ENCODE data around the gene USP3. TPM values are rescaled to one million over a fixed set of nuclear protein-coding genes. Genes with fewer than 3 reads are reported as not detected.

The USP3 gene
- total RNA-seq, 1 donor from 2014 or later, result 74.5 TPM

DNA sequence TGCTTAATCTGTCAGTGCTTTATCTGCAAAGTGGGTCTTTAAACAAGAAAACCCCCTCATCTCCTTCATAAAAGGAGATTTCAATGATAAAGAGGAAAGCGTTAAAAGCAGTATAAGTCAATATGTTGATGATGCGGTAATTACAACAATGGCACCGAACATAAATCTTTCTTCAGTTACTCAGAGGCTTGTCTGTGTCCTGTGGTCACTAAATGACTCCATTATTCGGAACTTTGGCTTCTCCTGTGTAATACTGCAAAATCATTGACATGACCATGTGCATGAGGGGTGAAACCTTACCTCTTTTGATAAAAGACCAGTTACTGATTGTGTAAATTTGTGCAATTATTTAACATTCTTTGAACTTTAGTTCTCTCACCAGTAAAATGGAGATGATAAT is 4.8 kb upstream of the USP3 start:
- H3K4me1 ChIP-seq, result peaks cover 76% of the 10 kb centered on the region

DNA sequence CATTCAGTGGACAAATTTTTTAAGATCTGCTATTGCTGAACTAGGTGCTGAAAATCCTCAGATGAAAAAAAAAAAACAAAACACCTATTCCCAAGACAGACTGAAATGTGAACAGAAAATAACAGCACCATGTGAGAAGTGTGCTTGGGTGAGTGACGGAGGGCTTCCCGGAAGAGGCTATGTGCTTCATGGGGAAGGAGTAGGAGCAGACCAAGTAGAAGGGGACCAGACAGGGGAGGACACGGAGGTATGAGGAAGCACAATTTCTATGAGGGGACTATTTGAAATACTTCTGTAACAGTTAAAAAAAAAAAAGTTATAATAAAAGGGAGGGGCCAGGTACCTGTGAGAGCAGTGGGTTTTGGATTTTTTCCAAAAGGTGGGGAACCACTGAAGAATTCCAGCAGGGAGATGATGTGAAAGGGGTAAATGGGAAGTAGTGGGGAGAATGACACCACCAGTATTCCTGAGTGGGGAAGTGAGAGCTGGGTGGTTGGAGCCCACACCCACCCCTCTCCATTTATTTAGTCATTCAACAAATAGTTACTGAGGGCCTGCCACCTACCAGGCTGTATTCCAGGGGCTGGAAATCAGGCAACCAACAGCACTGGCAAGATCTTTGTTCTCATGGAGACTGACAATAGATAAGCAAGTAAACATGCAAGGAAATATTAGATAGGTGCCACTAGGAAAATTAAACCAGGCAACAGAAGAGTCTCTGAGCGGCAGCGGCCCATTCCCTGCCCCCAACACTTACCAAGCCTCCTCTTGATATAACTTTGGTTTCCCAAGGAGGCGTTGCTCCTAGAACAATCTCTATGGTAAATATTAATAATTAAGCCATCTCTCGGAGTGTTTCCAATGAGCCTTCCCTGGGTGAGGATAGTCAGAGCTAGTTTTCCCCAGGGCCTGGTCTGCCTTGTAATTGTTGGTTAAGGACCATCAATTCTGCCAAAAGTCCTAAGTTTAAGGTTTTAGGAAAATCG is 3.8 kb upstream of the USP3 start:
- Histone ChIP-seq H3K27me3 (ENCODE audit: low read depth) (no peaks in the 10 kb centered on the region), H3K4me3 (peak overlapping the region; percentile 42), H3K9me3 (no peaks in the 10 kb centered on the region), H3K27ac (peak overlapping the region; percentile 99), H3K4me1 (peaks cover 72% of the 10 kb centered on the region), H3K36me3 (no peaks in the 10 kb centered on the region)
- TF ChIP-seq, protein P1, sequence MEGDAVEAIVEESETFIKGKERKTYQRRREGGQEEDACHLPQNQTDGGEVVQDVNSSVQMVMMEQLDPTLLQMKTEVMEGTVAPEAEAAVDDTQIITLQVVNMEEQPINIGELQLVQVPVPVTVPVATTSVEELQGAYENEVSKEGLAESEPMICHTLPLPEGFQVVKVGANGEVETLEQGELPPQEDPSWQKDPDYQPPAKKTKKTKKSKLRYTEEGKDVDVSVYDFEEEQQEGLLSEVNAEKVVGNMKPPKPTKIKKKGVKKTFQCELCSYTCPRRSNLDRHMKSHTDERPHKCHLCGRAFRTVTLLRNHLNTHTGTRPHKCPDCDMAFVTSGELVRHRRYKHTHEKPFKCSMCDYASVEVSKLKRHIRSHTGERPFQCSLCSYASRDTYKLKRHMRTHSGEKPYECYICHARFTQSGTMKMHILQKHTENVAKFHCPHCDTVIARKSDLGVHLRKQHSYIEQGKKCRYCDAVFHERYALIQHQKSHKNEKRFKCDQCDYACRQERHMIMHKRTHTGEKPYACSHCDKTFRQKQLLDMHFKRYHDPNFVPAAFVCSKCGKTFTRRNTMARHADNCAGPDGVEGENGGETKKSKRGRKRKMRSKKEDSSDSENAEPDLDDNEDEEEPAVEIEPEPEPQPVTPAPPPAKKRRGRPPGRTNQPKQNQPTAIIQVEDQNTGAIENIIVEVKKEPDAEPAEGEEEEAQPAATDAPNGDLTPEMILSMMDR (IDR thresholded peaks at IDR 0.05), result no peak
- peak; percentile 53 for DNase-seq
- intact Hi-C loops (cut with DNase I), result no loop called here
- peak in 1 of 2 donors; percentile 1 for ATAC-seq

More for the DNA sequence above, 4.8 kb upstream of the USP3 start:
- TF ChIP-seq, protein P1 (IDR thresholded peaks at IDR 0.05), result no peak
- H3K4me3 ChIP-seq, result no peak overlapping the region
- intact Hi-C loops (cut with DNase I), result no loop called here
- no peak for ATAC-seq
- DNase-seq, result no peak
- no peaks in the 10 kb centered on the region for H3K36me3 ChIP-seq
- no peaks in the 10 kb centered on the region for H3K9me3 ChIP-seq
- no peaks in the 10 kb centered on the region for H3K27me3 ChIP-seq (ENCODE audit: low read depth)
- H3K27ac ChIP-seq, result peak overlapping the region; percentile 80

DNA sequence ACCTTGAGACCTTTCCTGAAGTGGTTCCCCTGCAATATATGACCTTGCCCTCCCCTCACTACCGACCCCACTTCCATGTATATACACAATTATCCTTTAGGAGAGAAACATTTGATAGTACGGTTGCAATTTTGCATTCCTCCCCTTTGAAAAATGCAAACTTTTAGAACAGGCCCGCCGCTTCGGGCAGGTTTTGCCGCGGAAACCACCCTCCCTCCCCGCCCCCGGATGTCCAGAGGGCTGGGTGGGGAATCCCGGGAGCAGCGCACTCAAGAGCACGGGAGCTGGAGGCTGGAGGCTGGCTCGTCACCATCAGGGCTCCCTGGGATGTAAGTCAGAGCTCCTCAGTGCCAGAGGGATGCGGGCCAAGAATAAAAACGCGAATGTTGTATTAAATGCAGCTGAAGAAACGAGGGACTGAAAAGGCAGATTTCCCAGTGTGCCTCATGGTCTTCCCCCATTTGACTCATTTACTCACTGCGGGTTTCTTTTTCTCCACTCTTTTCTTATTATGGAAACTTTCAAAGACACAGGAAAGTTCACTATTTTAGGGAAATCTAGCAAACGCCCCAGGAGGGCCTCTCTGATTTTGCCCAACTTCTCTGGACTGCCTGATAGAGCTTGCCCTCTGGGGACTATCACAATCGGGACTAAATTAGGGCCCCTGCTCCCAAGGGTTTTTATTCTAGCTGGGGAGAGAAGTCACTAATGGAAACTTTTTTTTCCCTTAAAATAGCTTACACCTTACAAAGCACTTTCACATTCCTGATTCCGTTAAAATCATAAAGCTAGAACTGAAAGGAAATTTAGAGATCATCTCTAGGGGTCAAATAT is 2.9 kb upstream of the USP3 start:
- H3K4me1 ChIP-seq, result peaks cover 72% of the 10 kb centered on the region
- H3K9me3 ChIP-seq, result no peaks in the 10 kb centered on the region
- ATAC-seq (peak in 1 of 2 donors; percentile 38), DNase-seq (peak; percentile 84)
- TF ChIP-seq, protein P1 (IDR thresholded peaks at IDR 0.05), result no peak
- H3K27me3 ChIP-seq (ENCODE audit: low read depth), result no peaks in the 10 kb centered on the region
- intact Hi-C loops (cut with DNase I), result no loop called here
- peak overlapping the region; percentile 42 for H3K4me3 ChIP-seq
- H3K27ac ChIP-seq, result peak overlapping the region; percentile 99
- no peaks in the 10 kb centered on the region for H3K36me3 ChIP-seq

DNA sequence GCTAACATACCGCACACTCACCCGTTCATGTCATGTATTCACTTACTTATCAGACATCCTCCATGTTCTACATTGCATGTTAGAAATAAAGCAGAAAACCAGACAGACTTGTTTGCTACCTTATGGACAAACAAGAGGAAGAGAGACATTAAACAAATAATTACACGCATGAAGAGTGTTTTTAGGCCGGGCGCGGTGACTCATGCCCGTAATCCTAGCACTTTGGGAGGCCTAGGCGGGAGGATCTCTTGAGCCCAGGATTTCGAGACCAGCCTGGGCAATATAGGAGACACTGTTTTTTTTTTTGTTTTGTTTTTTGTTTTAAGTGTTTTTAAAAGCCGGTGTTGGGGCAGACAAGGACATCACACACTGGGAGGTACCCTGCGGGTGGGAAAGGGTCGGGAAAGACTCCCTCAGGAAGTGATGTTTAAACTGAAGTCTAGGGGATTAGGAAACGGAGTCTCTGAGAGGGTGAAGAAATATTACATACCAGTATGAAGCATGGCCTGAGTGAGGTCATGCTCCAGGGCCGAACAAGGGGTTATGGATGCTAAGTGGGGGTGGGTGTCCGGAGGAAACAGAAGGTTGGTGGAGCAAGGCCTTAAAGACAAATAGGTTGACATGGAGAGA is 2.1 kb upstream of the USP3 start:
- DNase-seq (peak; percentile 67), ATAC-seq (no peak)
- TF ChIP-seq, protein P1 (IDR thresholded peaks at IDR 0.05), result no peak
- intact Hi-C loops (cut with DNase I), result no loop called here
- H3K27me3 ChIP-seq (ENCODE audit: low read depth), result no peaks in the 10 kb centered on the region
- no peaks in the 10 kb centered on the region for H3K9me3 ChIP-seq
- H3K27ac ChIP-seq, result peak overlapping the region; percentile 99
- H3K36me3 ChIP-seq, result no peaks in the 10 kb centered on the region
- no peak overlapping the region for H3K4me3 ChIP-seq
- H3K4me1 ChIP-seq, result peaks cover 72% of the 10 kb centered on the region

All from lower lobe of right lung (tissue), 2 donors.